A549 (cell line): Measurements from ENCODE around the gene SLC35A3. TPM values are rescaled to one million over a fixed set of nuclear protein-coding genes. Genes with fewer than 3 reads are reported as not detected.

Experiments
- ATAC-seq, 2 experiments: fragments of 200-7000 bp in 1 of 2; fragments of >200 bp in 1 of 2; cut with Nextera tagmentation in 1 of 2; cut with Tn5 transposase in 1 of 2; 3 replicates each; pipeline versions ENCODE4 v1.8.0 to v1.9.1; 2018 to 2020; ENCODE audit warnings: mild to moderate bottlenecking in 1 of 2, moderate library complexity in 1 of 2
- CTCF ChIA-PET: fragments of 300-600 bp; sonication (Branson Sonifier 250); formaldehyde crosslinking; extraction: SDS; loops from one replicate; lab custom pipeline; 2021; ENCODE audit warnings: antibody characterized with exemption, inconsistent platforms; lab: Yijun Ruan, JAX
- POLR2A ChIA-PET: fragments of 350-600 bp; formaldehyde crosslinking; extraction: SDS; loops from one replicate; lab custom pipeline; 2021; ENCODE audit warnings: antibody characterized with exemption, inconsistent platforms; lab: Yijun Ruan, JAX
- DNase-seq, 2 experiments: peaks; one replicate each; pipeline versions ENCODE4 v3.0.0 to v3.0.0-alpha.2; 2011 to 2016; ENCODE audit warnings: low read depth in 1 of 2, low spot score in 1 of 2
- FAIRE-seq: peaks from 2 replicates; lab custom pipeline; 2011; peaks lifted over from hg19 to GRCh38; lab: Jason Lieb, UNC
- H3K27ac ChIP-seq, 2 experiments: fragments of >200 bp; sonication (Bioruptor Twin); formaldehyde crosslinking; 3 replicates each; pipeline ENCODE4 v1.5.1; 2016 to 2017
- H3K4me1 ChIP-seq: fragments of >200 bp; sonication (Bioruptor Twin); formaldehyde crosslinking; 3 replicates; pipeline ENCODE4 v1.6.1; 2016
- H3K4me2 ChIP-seq: fragments of >200 bp; sonication (Bioruptor Twin); formaldehyde crosslinking; 3 replicates; pipeline ENCODE4 v1.6.1; 2016
- H3K4me3 ChIP-seq: fragments of >200 bp; sonication (Bioruptor Twin); formaldehyde crosslinking; 3 replicates; pipeline ENCODE4 v1.5.1; 2016
- H3K9me3 ChIP-seq: fragments of >200 bp; sonication (Bioruptor Twin); formaldehyde crosslinking; 3 replicates; pipeline ENCODE4 v1.6.1; 2016
- CBX2 ChIP-seq: fragments of 200-600 bp; sonication (generic); IDR thresholded peaks from 2 replicates; pipeline ENCODE4 v1.6.1; 2016; ENCODE audit warnings: low read depth, mild to moderate bottlenecking, borderline replicate concordance
- CBX8 ChIP-seq: fragments of 200-600 bp; sonication (generic); IDR thresholded peaks from 2 replicates; pipeline ENCODE4 v1.6.1; 2016
- CHD2 ChIP-seq: fragments of 150-350 bp; IDR thresholded peaks from 2 replicates; pipeline ENCODE4 v1.6.1; 2014; ENCODE audit warnings: low read length; ENCODE audit not compliant: partially characterized antibody
- E2F6 ChIP-seq: IDR thresholded peaks from 2 replicates; pipeline ENCODE4 v1.6.1; 2012; ENCODE audit warnings: low read depth, borderline replicate concordance
- EHF ChIP-seq: fragments of 250-450 bp; sonication (Bioruptor Pico); IDR thresholded peaks from 2 replicates; pipeline ENCODE4 v1.5.0; 2020; ENCODE audit warnings: mild to moderate bottlenecking
- EP300 ChIP-seq, 2 experiments: fragments of >200 bp; sonication (Bioruptor Twin); formaldehyde crosslinking; IDR thresholded peaks; 2 replicates in 1 of 2; 3 replicates in 1 of 2; pipeline ENCODE4 v1.6.1; 2016 to 2017
- ESRRA ChIP-seq: fragments of 150-350 bp; IDR thresholded peaks from 2 replicates; pipeline ENCODE4 v1.6.1; 2014; ENCODE audit warnings: mild to moderate bottlenecking, low read length, borderline replicate concordance
- FOXS1 ChIP-seq: fragments of 250-450 bp; sonication (Bioruptor Pico); IDR thresholded peaks from 2 replicates; pipeline ENCODE4 v1.5.0; 2020; ENCODE audit warnings: mild to moderate bottlenecking, moderate library complexity
- GATA3 ChIP-seq: IDR thresholded peaks from 2 replicates; pipeline ENCODE4 v1.6.1; 2012; ENCODE audit warnings: borderline replicate concordance
- HDAC2 ChIP-seq: fragments of 200-600 bp; sonication (generic); IDR thresholded peaks from 2 replicates; pipeline ENCODE4 v1.6.1; 2016
- HEYL ChIP-seq: fragments of 250-450 bp; sonication (Bioruptor Pico); IDR thresholded peaks from 2 replicates; pipeline ENCODE4 v1.8.0; 2021; ENCODE audit warnings: mild to moderate bottlenecking, moderate library complexity
- HOXB13 ChIP-seq: fragments of 250-450 bp; sonication (Bioruptor Pico); IDR thresholded peaks from 2 replicates; pipeline ENCODE4 v1.5.0; 2020; ENCODE audit warnings: low read depth, mild to moderate bottlenecking, moderate library complexity
- JUN ChIP-seq, 2 experiments: fragments of >200 bp; sonication (Bioruptor Twin); formaldehyde crosslinking; IDR thresholded peaks; 2 replicates in 1 of 2; 3 replicates in 1 of 2; pipeline ENCODE4 v1.6.1; 2016 to 2017
- KDM1A ChIP-seq: fragments of 200-600 bp; sonication (generic); IDR thresholded peaks from 2 replicates; pipeline ENCODE4 v1.6.1; 2016; ENCODE audit warnings: low read depth, mild to moderate bottlenecking
- NPAS2 ChIP-seq: fragments of 250-450 bp; sonication (Bioruptor Pico); IDR thresholded peaks from 2 replicates; pipeline ENCODE4 v1.8.0; 2022; ENCODE audit warnings: mild to moderate bottlenecking, moderate library complexity, borderline replicate concordance
- PBX3 ChIP-seq: IDR thresholded peaks from 2 replicates; pipeline ENCODE4 v1.6.1; 2012
- PHF8 ChIP-seq: fragments of 200-600 bp; sonication (generic); IDR thresholded peaks from 2 replicates; pipeline ENCODE4 v1.6.1; 2016; ENCODE audit warnings: low read depth, mild to moderate bottlenecking, antibody characterized with exemption, moderate library complexity, borderline replicate concordance
- POLR2A ChIP-seq: IDR thresholded peaks from 2 replicates; pipeline ENCODE4 v1.6.1; 2012; ENCODE audit warnings: mild to moderate bottlenecking, low read length
- RAD21 ChIP-seq, 2 experiments: fragments of >200 bp in 1 of 2; sonication (Bioruptor Twin) in 1 of 2; formaldehyde crosslinking in 1 of 2; IDR thresholded peaks in 1 of 2; conservative IDR thresholded peaks in 1 of 2; 2 replicates in 1 of 2; 3 replicates in 1 of 2; pipeline ENCODE4 v1.6.1; 2012 to 2018; ENCODE audit warnings: inconsistent platforms in 1 of 2
- SREBF2 ChIP-seq: fragments of 450-650 bp; IDR thresholded peaks from 2 replicates; pipeline ENCODE4 v1.6.1; 2014; ENCODE audit warnings: mild to moderate bottlenecking, moderate library complexity
- TFCP2L1 ChIP-seq: fragments of 250-450 bp; sonication (Bioruptor Pico); IDR thresholded peaks from 2 replicates; pipeline ENCODE4 v1.5.0; 2021; ENCODE audit warnings: mild to moderate bottlenecking
- ZNF302 ChIP-seq: fragments of 250-450 bp; sonication (Bioruptor Pico); IDR thresholded peaks from 2 replicates; pipeline ENCODE4 v1.9.0; 2021; ENCODE audit warnings: inconsistent platforms, mild to moderate bottlenecking, moderate library complexity
- WGBS: methylation state at CpG from one replicate; pipeline ENCODE4 v1.1.6; 2017; ENCODE audit errors: missing lambda C conversion rate; 5-methylcytosine and 5-hydroxymethylcytosine counted together
- polyA plus RNA-seq, 4 experiments: library from polyadenylated mRNA; depleted of rRNA in 3 of 4; stranded (reverse); fragments of >200 nt; fragmentation: RNase III in 1 of 4; extraction: RNeasy Plus Mini Kit Qiagen cat#74134 plus additional on column Dnase treatment in 1 of 4; gene quantifications; 2 replicates in 3 of 4; 3 replicates in 1 of 4; pipeline ENCODE4 v1.2.3, GENCODE V29; 2011 to 2017
- TF ChIP-seq, protein P1 (sequence below): fragments of 200-600 bp; sonication (generic); IDR thresholded peaks from 2 replicates; pipeline ENCODE4 v1.6.1; 2016; ENCODE audit warnings: antibody characterized with exemption, mild to moderate bottlenecking, moderate library complexity

SLC35A3 gene
- polyA plus RNA-seq, 2 of the 4 experiments (the other 2 are of a cell fraction), result 9.6 to 15.1 TPM

DNA sequence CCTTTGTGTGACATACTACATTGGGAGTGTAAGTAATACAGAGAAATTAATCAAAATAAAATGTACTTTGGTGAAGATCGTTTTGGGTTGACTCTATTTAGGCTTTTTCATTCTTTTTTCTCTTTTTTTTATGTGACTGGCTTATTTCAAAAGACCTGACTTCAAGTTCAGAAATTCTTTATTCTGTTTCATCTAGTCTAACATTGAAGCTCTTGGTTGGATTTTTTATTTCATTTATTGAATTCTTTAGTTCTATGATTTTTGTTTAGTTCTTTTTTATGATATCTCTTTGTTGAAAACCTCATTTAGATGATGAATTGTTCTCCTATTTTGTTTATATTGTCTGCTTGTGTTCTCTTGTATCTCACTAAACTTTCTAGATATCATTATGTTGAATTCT, 35.6 kb downstream of the SLC35A3 start:
- FAIRE-seq, result no peak
- Histone ChIP-seq H3K4me2 (no peak overlapping the region), H3K4me1 (no peaks in the 10 kb centered on the region), H3K4me3 (no peak overlapping the region), H3K9me3 (no peaks in the 10 kb centered on the region), H3K27ac (no peak overlapping the region)
- ChIA-PET CTCF (no interaction called here), POLR2A (no interaction called here)
- no peak for DNase-seq
- ATAC-seq, result no peak
- TF ChIP-seq FOXS1 (no peak), SREBF2 (no peak), EHF (CRISPR knock-in tag) (no peak), ZNF302 (CRISPR knock-in tag) (no peak), KDM1A (no peak), JUN (IDR thresholded peaks at IDR 0.05) (no peak), GATA3 (no peak), PHF8 (no peak), CHD2 (no peak), ESRRA (no peak), EP300 (IDR thresholded peaks at IDR 0.05) (no peak), POLR2A (no peak), HOXB13 (CRISPR knock-in tag) (no peak), HEYL (no peak), RAD21 (conservative IDR thresholded peaks at IDR 0.05 in 1 of 2, IDR thresholded peaks at IDR 0.05 in 1 of 2) (no peak), CBX2 (no peak), CBX8 (no peak)
- TF ChIP-seq, protein P1, sequence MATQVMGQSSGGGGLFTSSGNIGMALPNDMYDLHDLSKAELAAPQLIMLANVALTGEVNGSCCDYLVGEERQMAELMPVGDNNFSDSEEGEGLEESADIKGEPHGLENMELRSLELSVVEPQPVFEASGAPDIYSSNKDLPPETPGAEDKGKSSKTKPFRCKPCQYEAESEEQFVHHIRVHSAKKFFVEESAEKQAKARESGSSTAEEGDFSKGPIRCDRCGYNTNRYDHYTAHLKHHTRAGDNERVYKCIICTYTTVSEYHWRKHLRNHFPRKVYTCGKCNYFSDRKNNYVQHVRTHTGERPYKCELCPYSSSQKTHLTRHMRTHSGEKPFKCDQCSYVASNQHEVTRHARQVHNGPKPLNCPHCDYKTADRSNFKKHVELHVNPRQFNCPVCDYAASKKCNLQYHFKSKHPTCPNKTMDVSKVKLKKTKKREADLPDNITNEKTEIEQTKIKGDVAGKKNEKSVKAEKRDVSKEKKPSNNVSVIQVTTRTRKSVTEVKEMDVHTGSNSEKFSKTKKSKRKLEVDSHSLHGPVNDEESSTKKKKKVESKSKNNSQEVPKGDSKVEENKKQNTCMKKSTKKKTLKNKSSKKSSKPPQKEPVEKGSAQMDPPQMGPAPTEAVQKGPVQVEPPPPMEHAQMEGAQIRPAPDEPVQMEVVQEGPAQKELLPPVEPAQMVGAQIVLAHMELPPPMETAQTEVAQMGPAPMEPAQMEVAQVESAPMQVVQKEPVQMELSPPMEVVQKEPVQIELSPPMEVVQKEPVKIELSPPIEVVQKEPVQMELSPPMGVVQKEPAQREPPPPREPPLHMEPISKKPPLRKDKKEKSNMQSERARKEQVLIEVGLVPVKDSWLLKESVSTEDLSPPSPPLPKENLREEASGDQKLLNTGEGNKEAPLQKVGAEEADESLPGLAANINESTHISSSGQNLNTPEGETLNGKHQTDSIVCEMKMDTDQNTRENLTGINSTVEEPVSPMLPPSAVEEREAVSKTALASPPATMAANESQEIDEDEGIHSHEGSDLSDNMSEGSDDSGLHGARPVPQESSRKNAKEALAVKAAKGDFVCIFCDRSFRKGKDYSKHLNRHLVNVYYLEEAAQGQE, result no peak
- 88% methylated on average over 1 of the region's 1 CpG for WGBS

- no peak for FAIRE-seq
- ChIA-PET POLR2A (no interaction called here), CTCF (no interaction called here)
- Histone ChIP-seq H3K9me3 (no peaks in the 10 kb centered on the region), H3K4me3 (no peak overlapping the region), H3K27ac (no peak overlapping the region), H3K4me1 (no peaks in the 10 kb centered on the region), H3K4me2 (no peak overlapping the region)
- TF ChIP-seq NPAS2 (CRISPR knock-in tag) (no peak), POLR2A (no peak), PBX3 (no peak), E2F6 (no peak), TFCP2L1 (CRISPR knock-in tag) (no peak), KDM1A (no peak), HDAC2 (no peak)
- DNase-seq, result no peak
- WGBS, result 80% methylated on average over 2 of the region's 2 CpGs
- no peak for ATAC-seq
Measured at GRCh38 chr1:100006688-100007087, 36.9 kb downstream of the SLC35A3 start.
